Ectodermal cell (in vitro differentiated cells): ENCODE measurements around the gene SLC17A1.

ENCODE experiments used
- H3K27ac ChIP-seq: 2 replicates; pipeline ENCODE4 v1.7.0; 2013; ENCODE audit warnings: mild to moderate bottlenecking, low read depth, low read length; ENCODE audit not compliant: insufficient read depth, poor library complexity, severe bottlenecking
- H3K27me3 ChIP-seq: 2 replicates; pipeline ENCODE4 v1.7.0; 2013; ENCODE audit warnings: mild to moderate bottlenecking, low read length; ENCODE audit not compliant: insufficient read depth, control insufficient read depth, poor library complexity, severe bottlenecking
- H3K36me3 ChIP-seq: one replicate; pipeline ENCODE4 v1.7.0; 2013; ENCODE audit warnings: low read length; ENCODE audit not compliant: control insufficient read depth, insufficient read depth
- H3K4me1 ChIP-seq: one replicate; pipeline ENCODE4 v1.7.0; 2013; ENCODE audit warnings: low read length; ENCODE audit not compliant: control insufficient read depth, insufficient read depth
- H3K4me3 ChIP-seq: 2 replicates; pipeline ENCODE4 v1.7.0; 2013; ENCODE audit warnings: low read depth, low read length, control low read depth; ENCODE audit not compliant: insufficient read depth
- H3K9me3 ChIP-seq: 2 replicates; pipeline ENCODE4 v1.7.0; 2013; ENCODE audit warnings: mild to moderate bottlenecking, low read length, moderate library complexity; ENCODE audit not compliant: control insufficient read depth
- WGBS, 2 experiments: methylation state at CpG; one replicate each; pipeline ENCODE4 v1.1.7; 2013; ENCODE audit warnings: missing lambda C conversion rate in 2 of 2; 5-methylcytosine and 5-hydroxymethylcytosine counted together

SLC17A1 gene

DNA sequence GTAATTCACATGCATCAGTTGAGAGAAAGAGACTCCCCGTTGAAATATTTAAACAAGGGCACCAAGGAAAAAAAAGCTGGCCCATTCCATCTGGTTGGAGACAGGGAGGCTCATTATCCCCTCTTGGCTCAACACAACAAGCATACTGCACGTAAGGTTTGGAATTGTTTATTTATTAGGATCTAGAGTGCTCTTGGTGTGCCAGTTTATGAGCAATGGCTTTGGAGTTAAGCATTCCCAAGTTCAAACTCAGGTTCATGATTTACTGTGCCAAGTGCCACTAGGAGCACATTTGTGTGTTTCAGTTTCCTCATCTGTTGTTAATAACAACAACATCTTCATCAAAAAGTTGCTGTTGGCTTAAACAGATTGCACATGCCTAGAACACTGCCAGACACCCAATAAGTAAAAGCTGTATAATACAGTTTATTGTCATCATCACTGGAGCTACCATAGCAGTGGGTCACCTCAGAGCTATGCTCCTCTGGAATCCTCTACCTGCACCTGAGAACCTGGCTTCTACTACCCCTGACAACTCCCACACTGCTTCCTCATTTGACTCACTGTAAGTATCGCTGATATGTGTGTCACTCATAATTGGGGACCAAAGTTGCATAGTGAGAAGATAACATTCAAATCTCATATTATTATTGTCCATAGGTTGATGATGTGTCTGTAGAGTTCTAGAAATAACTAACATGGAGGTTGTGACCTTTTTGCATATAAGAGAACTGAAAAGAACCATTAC lies 36.8 kb upstream of the SLC17A1 start:
- H3K27me3 ChIP-seq: no peaks in the 10 kb centered on the region
- 88 to 92% methylated on average over 2 to 3 of the region's 3 CpGs for WGBS, 2 experiments
- no peaks in the 10 kb centered on the region for H3K9me3 ChIP-seq
- no peak overlapping the region for H3K27ac ChIP-seq
- H3K4me1 ChIP-seq: no peaks in the 10 kb centered on the region
- no peaks in the 10 kb centered on the region for H3K36me3 ChIP-seq
- H3K4me3 ChIP-seq: no peak overlapping the region

DNA sequence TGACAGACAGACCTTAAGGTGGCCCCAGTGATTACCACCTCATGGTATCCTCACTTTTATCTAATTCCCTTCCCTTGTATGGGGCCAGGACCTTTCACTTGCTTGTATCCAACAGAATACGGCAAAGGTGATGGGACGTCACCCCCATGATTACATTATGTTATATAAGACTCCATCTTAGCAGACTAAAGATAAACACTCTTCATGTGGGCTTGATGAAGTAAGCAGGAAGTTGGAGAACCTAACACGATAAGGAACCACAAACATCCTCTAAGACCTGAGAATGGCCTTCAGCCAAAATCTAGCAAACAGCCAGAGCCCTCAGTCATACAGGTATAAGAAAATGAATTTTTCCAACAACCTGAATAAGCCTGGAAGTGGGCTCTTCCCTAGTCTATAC lies 34.2 kb upstream of the SLC17A1 start:
- WGBS, 2 experiments: 94 to 97% methylated on average over 2 to 3 of the region's 3 CpGs
- Histone ChIP-seq H3K27ac (no peak overlapping the region), H3K36me3 (no peaks in the 10 kb centered on the region), H3K4me1 (no peaks in the 10 kb centered on the region), H3K4me3 (no peak overlapping the region), H3K27me3 (no peaks in the 10 kb centered on the region), H3K9me3 (no peaks in the 10 kb centered on the region)

DNA sequence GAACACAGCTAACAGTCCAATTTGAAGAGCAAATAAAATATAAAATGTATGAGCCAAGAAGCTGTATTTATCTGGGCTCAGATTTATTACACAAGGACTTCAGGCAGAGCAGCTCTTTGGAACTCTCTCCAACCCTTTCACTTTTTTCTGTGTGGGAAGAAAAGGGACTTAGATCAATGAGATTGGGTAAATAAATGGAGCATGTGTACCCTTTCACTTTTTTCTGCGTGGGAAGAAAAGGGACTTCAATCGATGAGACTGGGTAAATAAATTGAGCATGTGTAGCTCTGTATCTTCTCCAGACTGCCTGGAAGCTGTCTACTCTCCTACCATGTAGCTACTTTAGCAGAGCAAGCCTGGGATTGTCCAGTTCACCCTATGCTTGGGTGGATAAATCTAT lies 31.5 kb upstream of the SLC17A1 start:
- H3K36me3 ChIP-seq: no peaks in the 10 kb centered on the region
- H3K27ac ChIP-seq: no peak overlapping the region
- H3K4me3 ChIP-seq: no peak overlapping the region
- H3K9me3 ChIP-seq: no peaks in the 10 kb centered on the region
- H3K27me3 ChIP-seq: no peaks in the 10 kb centered on the region
- 94 to 96% methylated on average over 2 of the region's 2 CpGs for WGBS, 2 experiments
- no peaks in the 10 kb centered on the region for H3K4me1 ChIP-seq

DNA sequence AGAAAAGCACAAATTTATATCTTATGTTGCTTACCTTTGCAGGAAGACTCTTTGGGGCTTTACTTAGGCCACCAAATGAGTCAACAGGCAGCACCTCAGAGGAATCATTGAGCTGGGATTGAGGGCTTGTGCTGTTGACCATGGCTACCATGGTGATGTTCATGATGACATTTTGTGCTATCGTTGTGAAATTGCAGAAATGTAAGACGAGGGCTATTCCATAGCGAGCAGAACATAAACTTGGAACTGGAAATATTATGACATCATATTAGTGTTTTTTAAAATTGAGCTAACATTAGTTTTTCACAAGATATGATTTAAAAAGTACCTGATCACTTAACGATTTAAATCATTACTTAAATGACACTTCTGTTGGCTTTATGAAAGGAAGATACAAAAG lies 30.3 kb upstream of the SLC17A1 start:
- Histone ChIP-seq H3K4me1 (no peaks in the 10 kb centered on the region), H3K4me3 (no peak overlapping the region), H3K36me3 (no peaks in the 10 kb centered on the region), H3K27ac (no peak overlapping the region), H3K27me3 (no peaks in the 10 kb centered on the region), H3K9me3 (no peaks in the 10 kb centered on the region)
- 88 to 100% methylated on average over 2 to 4 of the region's 4 CpGs for WGBS, 2 experiments

- Histone ChIP-seq H3K4me3 (no peak overlapping the region), H3K27ac (no peak overlapping the region), H3K36me3 (no peaks in the 10 kb centered on the region), H3K27me3 (no peaks in the 10 kb centered on the region), H3K4me1 (no peaks in the 10 kb centered on the region), H3K9me3 (no peaks in the 10 kb centered on the region)
These were observed 20.9 kb upstream of the SLC17A1 start for GRCh38 chr6:25852756-25853155.

DNA sequence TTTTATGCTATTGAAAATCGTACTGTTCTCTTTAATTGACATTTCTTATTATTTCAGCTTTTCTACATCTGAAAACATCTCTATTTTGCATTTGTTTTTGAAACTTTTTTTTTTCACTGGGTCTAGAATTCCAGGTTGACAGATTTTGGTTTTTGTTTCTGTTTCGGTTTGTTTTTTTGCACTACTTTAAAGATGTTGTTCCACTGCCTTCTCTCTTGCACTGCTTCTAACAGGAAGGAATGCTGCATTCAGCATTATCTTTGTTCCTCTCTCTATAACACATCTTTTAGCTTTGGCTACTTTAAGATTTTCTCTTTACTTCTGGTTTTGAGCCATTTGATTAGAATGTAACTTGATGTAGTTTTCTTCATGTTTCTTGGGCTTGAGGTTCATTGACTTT lies 20.1 kb upstream of the SLC17A1 start:
- no peak overlapping the region for H3K27ac ChIP-seq
- H3K4me1 ChIP-seq: no peaks in the 10 kb centered on the region
- no peak overlapping the region for H3K4me3 ChIP-seq
- H3K9me3 ChIP-seq: no peaks in the 10 kb centered on the region
- no peaks in the 10 kb centered on the region for H3K27me3 ChIP-seq
- 95 to 100% methylated on average over 2 of the region's 2 CpGs for WGBS, 2 experiments
- no peaks in the 10 kb centered on the region for H3K36me3 ChIP-seq

DNA sequence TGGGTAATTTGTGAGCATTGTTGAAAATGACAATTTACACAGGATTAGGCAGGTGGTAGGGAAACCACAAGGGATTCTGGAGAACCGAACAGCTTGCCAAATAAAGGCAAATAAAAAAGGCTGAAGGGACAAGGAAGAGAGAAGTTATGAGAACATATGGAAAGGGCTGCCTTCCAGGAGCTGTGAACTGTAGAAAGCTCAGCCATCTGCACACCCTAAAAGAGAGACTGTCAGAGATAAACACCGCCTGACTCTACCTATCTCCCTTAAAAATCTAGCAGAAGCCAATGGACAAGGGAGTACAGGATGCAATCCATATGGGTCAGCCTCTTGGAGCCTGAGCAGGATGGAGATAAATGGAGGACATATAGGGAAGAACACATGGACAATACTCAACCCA lies 12.7 kb upstream of the SLC17A1 start:
- no peaks in the 10 kb centered on the region for H3K36me3 ChIP-seq
- H3K9me3 ChIP-seq: no peaks in the 10 kb centered on the region
- H3K27me3 ChIP-seq: no peaks in the 10 kb centered on the region
- H3K27ac ChIP-seq: no peak overlapping the region
- H3K4me3 ChIP-seq: no peak overlapping the region
- WGBS, 2 experiments: 93 to 95% methylated on average over 2 of the region's 2 CpGs
- no peaks in the 10 kb centered on the region for H3K4me1 ChIP-seq

GRCh38 chr6:25842526-25842925 lies 10.7 kb upstream of the SLC17A1 start:
- Histone ChIP-seq H3K27me3 (no peaks in the 10 kb centered on the region), H3K4me3 (no peak overlapping the region), H3K36me3 (no peaks in the 10 kb centered on the region), H3K4me1 (no peaks in the 10 kb centered on the region), H3K27ac (no peak overlapping the region), H3K9me3 (no peaks in the 10 kb centered on the region)
- 83 to 100% methylated on average over 1 of the region's 1 CpG for whole genome bisulfite sequencing, 2 experiments

DNA sequence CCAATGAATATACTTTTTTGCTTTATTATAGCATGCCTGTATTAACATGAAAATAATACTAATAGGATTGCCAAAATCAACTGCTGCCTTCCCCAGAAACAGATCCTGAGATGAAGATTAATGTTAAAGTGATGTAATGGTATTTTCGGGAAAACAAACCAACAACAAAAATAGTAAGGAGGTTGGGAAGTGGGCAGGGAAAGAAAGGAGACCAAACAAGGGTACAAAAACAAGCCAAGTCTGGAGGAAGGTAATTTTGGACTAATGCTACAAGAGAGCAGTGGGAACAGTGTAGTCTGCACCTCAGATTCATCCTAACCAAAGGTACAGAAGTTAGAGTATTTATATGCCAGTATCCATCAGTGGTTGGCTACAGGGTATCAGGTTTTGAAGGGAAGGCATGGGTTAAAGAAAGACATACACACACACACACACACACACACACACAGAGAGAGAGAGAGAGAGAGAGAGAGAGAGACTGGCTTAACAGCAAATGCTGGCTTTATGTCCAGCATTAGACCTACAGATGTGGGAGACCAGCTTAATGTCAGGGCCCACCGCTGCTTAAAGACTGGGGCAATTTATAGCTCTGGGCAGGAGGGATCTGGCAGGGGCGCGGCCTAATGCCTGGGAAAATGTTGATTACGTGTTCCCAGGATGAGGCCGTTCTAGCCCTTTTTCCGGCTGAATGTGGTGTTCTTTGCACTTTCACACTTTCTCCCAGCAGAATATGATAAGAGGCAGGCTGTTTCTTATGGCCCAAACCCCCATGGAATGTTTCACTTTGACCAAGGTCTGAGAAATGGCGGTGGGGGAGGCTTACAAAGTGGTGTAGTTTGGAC lies 3.8 kb upstream of the SLC17A1 start:
- Histone ChIP-seq H3K27ac (no peak overlapping the region), H3K4me3 (no peak overlapping the region), H3K4me1 (no peaks in the 10 kb centered on the region), H3K36me3 (no peaks in the 10 kb centered on the region), H3K9me3 (no peaks in the 10 kb centered on the region), H3K27me3 (no peaks in the 10 kb centered on the region)
- 92 to 95% methylated on average over 8 of the region's 8 CpGs for WGBS, 2 experiments

- H3K4me1 ChIP-seq: no peaks in the 10 kb centered on the region
- no peak overlapping the region for H3K4me3 ChIP-seq
- H3K27me3 ChIP-seq: no peaks in the 10 kb centered on the region
- H3K27ac ChIP-seq: no peak overlapping the region
- H3K9me3 ChIP-seq: no peaks in the 10 kb centered on the region
- no peaks in the 10 kb centered on the region for H3K36me3 ChIP-seq
- 100% methylated on average over 1 of the region's 1 CpG for WGBS, 2 experiments
These were observed 3.1 kb upstream of the SLC17A1 start for GRCh38 chr6:25834950-25835349.
